Measurements from ENCODE around the gene CDH23. TPM values are rescaled to one million over a fixed set of nuclear protein-coding genes. Genes with fewer than 3 reads are reported as not detected.
"Not testable (repeated sequence)": the region's sequence is repeated elsewhere in the genome, so short reads cannot be mapped to it uniquely, and the experiment has no call there.

The CDH23 gene
- total and polyA plus RNA-seq, 9 of the 15 experiments (the other 6 are each of a cell fraction or from before 2014, with no cell fraction given): 0.18 to 1.2 (median 0.47) TPM

DNA sequence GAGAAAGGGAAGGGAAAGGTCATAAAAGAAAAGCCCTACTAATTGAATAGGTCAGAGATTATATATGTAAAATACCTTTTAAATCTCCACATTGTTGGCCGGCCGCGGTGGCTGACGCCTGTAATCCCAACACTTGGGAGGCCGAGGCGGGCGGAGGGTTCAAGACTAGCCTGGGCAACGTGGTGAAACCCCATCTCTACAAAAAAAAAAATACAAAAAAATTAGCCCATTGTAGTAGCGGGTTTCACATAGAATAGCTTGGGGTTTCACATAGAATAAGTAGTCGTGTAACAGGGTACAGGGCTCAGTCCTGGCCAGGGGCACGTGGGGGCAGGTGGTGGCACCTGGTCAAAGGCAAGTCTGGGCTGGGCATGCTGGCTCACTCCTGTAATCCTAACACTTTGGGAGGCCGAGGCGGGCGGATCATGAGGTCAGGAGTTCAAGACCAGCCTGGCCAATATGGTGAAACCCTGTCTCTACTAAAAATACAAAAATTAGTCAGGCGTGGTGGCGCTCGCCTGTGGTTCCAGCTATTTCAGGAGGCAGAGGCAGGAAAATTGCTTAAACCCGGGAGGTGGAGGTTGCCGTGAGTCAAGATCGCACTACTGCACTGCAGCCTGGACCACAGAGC is 454.9 kb downstream of the CDH23 start (continued):
- TF ChIP-seq, protein P1, sequence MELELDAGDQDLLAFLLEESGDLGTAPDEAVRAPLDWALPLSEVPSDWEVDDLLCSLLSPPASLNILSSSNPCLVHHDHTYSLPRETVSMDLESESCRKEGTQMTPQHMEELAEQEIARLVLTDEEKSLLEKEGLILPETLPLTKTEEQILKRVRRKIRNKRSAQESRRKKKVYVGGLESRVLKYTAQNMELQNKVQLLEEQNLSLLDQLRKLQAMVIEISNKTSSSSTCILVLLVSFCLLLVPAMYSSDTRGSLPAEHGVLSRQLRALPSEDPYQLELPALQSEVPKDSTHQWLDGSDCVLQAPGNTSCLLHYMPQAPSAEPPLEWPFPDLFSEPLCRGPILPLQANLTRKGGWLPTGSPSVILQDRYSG (tag; conservative IDR thresholded peaks at IDR 0.05; ENCODE audit: low read depth): peak; percentile 62; the same call in 1 of the 2 replicates
- 0 out of 2 replicates have a peak, but pooled peaks have one; percentile 28 for TF ChIP-seq ZNF175 (CRISPR knock-in tag; IDR thresholded peaks at IDR 0.05; ENCODE audit: low read depth)
- TF ChIP-seq, protein P2, sequence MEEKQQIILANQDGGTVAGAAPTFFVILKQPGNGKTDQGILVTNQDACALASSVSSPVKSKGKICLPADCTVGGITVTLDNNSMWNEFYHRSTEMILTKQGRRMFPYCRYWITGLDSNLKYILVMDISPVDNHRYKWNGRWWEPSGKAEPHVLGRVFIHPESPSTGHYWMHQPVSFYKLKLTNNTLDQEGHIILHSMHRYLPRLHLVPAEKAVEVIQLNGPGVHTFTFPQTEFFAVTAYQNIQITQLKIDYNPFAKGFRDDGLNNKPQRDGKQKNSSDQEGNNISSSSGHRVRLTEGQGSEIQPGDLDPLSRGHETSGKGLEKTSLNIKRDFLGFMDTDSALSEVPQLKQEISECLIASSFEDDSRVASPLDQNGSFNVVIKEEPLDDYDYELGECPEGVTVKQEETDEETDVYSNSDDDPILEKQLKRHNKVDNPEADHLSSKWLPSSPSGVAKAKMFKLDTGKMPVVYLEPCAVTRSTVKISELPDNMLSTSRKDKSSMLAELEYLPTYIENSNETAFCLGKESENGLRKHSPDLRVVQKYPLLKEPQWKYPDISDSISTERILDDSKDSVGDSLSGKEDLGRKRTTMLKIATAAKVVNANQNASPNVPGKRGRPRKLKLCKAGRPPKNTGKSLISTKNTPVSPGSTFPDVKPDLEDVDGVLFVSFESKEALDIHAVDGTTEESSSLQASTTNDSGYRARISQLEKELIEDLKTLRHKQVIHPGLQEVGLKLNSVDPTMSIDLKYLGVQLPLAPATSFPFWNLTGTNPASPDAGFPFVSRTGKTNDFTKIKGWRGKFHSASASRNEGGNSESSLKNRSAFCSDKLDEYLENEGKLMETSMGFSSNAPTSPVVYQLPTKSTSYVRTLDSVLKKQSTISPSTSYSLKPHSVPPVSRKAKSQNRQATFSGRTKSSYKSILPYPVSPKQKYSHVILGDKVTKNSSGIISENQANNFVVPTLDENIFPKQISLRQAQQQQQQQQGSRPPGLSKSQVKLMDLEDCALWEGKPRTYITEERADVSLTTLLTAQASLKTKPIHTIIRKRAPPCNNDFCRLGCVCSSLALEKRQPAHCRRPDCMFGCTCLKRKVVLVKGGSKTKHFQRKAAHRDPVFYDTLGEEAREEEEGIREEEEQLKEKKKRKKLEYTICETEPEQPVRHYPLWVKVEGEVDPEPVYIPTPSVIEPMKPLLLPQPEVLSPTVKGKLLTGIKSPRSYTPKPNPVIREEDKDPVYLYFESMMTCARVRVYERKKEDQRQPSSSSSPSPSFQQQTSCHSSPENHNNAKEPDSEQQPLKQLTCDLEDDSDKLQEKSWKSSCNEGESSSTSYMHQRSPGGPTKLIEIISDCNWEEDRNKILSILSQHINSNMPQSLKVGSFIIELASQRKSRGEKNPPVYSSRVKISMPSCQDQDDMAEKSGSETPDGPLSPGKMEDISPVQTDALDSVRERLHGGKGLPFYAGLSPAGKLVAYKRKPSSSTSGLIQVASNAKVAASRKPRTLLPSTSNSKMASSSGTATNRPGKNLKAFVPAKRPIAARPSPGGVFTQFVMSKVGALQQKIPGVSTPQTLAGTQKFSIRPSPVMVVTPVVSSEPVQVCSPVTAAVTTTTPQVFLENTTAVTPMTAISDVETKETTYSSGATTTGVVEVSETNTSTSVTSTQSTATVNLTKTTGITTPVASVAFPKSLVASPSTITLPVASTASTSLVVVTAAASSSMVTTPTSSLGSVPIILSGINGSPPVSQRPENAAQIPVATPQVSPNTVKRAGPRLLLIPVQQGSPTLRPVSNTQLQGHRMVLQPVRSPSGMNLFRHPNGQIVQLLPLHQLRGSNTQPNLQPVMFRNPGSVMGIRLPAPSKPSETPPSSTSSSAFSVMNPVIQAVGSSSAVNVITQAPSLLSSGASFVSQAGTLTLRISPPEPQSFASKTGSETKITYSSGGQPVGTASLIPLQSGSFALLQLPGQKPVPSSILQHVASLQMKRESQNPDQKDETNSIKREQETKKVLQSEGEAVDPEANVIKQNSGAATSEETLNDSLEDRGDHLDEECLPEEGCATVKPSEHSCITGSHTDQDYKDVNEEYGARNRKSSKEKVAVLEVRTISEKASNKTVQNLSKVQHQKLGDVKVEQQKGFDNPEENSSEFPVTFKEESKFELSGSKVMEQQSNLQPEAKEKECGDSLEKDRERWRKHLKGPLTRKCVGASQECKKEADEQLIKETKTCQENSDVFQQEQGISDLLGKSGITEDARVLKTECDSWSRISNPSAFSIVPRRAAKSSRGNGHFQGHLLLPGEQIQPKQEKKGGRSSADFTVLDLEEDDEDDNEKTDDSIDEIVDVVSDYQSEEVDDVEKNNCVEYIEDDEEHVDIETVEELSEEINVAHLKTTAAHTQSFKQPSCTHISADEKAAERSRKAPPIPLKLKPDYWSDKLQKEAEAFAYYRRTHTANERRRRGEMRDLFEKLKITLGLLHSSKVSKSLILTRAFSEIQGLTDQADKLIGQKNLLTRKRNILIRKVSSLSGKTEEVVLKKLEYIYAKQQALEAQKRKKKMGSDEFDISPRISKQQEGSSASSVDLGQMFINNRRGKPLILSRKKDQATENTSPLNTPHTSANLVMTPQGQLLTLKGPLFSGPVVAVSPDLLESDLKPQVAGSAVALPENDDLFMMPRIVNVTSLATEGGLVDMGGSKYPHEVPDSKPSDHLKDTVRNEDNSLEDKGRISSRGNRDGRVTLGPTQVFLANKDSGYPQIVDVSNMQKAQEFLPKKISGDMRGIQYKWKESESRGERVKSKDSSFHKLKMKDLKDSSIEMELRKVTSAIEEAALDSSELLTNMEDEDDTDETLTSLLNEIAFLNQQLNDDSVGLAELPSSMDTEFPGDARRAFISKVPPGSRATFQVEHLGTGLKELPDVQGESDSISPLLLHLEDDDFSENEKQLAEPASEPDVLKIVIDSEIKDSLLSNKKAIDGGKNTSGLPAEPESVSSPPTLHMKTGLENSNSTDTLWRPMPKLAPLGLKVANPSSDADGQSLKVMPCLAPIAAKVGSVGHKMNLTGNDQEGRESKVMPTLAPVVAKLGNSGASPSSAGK (IDR thresholded peaks at IDR 0.05): peak; percentile 89
- TF ChIP-seq, protein P3, sequence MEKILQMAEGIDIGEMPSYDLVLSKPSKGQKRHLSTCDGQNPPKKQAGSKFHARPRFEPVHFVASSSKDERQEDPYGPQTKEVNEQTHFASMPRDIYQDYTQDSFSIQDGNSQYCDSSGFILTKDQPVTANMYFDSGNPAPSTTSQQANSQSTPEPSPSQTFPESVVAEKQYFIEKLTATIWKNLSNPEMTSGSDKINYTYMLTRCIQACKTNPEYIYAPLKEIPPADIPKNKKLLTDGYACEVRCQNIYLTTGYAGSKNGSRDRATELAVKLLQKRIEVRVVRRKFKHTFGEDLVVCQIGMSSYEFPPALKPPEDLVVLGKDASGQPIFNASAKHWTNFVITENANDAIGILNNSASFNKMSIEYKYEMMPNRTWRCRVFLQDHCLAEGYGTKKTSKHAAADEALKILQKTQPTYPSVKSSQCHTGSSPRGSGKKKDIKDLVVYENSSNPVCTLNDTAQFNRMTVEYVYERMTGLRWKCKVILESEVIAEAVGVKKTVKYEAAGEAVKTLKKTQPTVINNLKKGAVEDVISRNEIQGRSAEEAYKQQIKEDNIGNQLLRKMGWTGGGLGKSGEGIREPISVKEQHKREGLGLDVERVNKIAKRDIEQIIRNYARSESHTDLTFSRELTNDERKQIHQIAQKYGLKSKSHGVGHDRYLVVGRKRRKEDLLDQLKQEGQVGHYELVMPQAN (IDR thresholded peaks at IDR 0.05; ENCODE audit: borderline replicate concordance): 0 out of 2 replicates have a peak, but pooled peaks have one; percentile 28
- 0 out of 4 replicates have a peak, but pooled peaks of 1 of the 2 experiments have one; percentile 45 for TF ChIP-seq SRF (CRISPR knock-in tag; IDR thresholded peaks at IDR 0.05)
- 0 out of 4 replicates have a peak, but pooled peaks of 1 of the 2 experiments have one; percentile 24 for TF ChIP-seq ARNT (IDR thresholded peaks at IDR 0.05)
- 0 out of 2 replicates have a peak, but pooled peaks have one; percentile 23 for TF ChIP-seq NR2C2 (CRISPR knock-in tag; IDR thresholded peaks at IDR 0.05)
- TF ChIP-seq NR2C2 (tag; IDR thresholded peaks at IDR 0.05): peak; percentile 79; the same call in 1 of the 2 replicates
- not testable (repeated sequence) for TF ChIP-seq MYC (IDR thresholded peaks at IDR 0.05; ENCODE audit: low read depth, low read length); JUND (IDR thresholded peaks at IDR 0.05; ENCODE audit: borderline replicate concordance, low read depth, low read length)
- TF ChIP-seq MYC (CRISPR knock-in tag; IDR thresholded peaks at IDR 0.05; ENCODE audit: borderline replicate concordance, low read depth): 0 out of 2 replicates have a peak, but pooled peaks have one; percentile 49
- TF ChIP-seq JUND (tag; IDR thresholded peaks at IDR 0.05; ENCODE audit: borderline replicate concordance, low read depth, low read length): 0 out of 3 replicates have a peak, but pooled peaks have one; percentile 4
